Measurements from ENCODE around the gene BID. TPM values are rescaled to one million over a fixed set of nuclear protein-coding genes. Genes with fewer than 3 reads are reported as not detected.

The BID gene
- total and polyA plus RNA-seq, 10 of the 15 experiments (the other 5 are each of a cell fraction or from before 2014, with no cell fraction given): 7.9 to 241 (median 136) TPM

DNA sequence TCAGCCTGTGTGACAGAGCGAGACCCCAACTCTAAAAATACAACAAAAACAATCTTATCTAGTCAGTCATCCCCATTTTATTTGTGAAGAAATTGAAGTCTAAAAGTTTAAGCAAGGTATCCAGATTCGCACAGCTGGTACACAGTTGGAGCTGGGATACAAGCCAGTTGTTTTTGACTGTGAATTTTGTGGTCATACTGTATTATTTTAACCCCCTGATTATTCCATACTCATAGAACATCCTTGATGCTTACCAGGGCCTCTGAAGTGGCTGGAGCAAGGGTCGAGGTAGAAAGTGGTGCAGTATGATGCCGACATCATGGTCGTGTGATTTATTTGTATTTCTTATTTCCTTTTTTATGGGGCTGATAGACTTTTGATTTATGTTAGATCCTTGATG, 50.0 kb downstream of the BID start:
- Histone ChIP-seq H3K9ac (ENCODE audit: control insufficient read depth, insufficient read depth, low read length) (no peak overlapping the region), H3K4me2 (ENCODE audit: control insufficient read depth, insufficient read depth) (no peak overlapping the region), H3K4me3 (no peak overlapping the region), H3K79me2 (ENCODE audit: control insufficient read depth, insufficient read depth, low read length) (no peaks in the 10 kb centered on the region), H3K36me3 (ENCODE audit: control insufficient read depth in 2 of 2, insufficient read depth in 2 of 2, low read length in 1 of 2) (peaks cover 6 to 8% of the 10 kb centered on the region in 2 experiments; a peak in 3 of 4 replicates), H3K27ac (ENCODE audit: control insufficient read depth, insufficient read depth) (no peak overlapping the region), H3K9me3 (replicated peaks; ENCODE audit: control insufficient read depth, insufficient read depth, low read length) (no peaks in the 10 kb centered on the region), H3K27me3 (replicated peaks in 1 of 2; ENCODE audit: control insufficient read depth in 2 of 2, insufficient read depth in 2 of 2, low read length in 1 of 2) (no peaks in the 10 kb centered on the region), H3K4me1 (ENCODE audit: control insufficient read depth, insufficient read depth, low read length) (no peaks in the 10 kb centered on the region), H2AFZ (ENCODE audit: control insufficient read depth, low read depth, low read length) (no peak overlapping the region), H4K20me1 (ENCODE audit: control insufficient read depth, insufficient read depth) (no peaks in the 10 kb centered on the region; the same call in 1 of the 2 replicates)
- 77% methylated on average over 5 of the region's 5 CpGs for WGBS (ENCODE audit: insufficient coverage, insufficient replicate concordance, low lambda C conversion rate, missing lambda C conversion rate)
- intact Hi-C loops (cut with micrococcal nuclease; ENCODE audit: unreplicated experiment): no loop called here
- ATAC-seq (no peak), DNase-seq (ENCODE audit: low read depth, low spot score) (no peak), FAIRE-seq (no peak)
- CTCF ChIA-PET: interaction anchor here (0.6 to 3.0 kb wide), 3 partner anchors 18 to 166 kb away, joined by 3 to 7 read pairs (median 5); no protein-coding TSS in a partner anchor
- in situ Hi-C loops (cut with MboI): no loop called here
- RAD21 ChIA-PET (ENCODE audit: unreplicated experiment): interaction anchor here (1.1 kb wide), 1 partner anchor 301 kb away, joined by 3 read pairs; no protein-coding TSS in a partner anchor
- no TSS peak for BruUV-seq (replicated peaks)
- POLR2A ChIA-PET: interaction anchor here (0.7 kb wide), 1 partner anchor 519 kb away, joined by 3 read pairs; no protein-coding TSS in a partner anchor
- SMC1A ChIA-PET (ENCODE audit: uncharacterized antibody, unreplicated experiment): interaction anchor here (1.0 to 2.1 kb wide), 2 partner anchors 19 to 61 kb away, joined by 3 to 5 read pairs; no protein-coding TSS in a partner anchor
- TF ChIP-seq EED (IDR thresholded peaks at IDR 0.05; ENCODE audit: low read depth) (no peak), HDAC2 (IDR thresholded peaks at IDR 0.05) (no peak), MTA2 (IDR thresholded peaks at IDR 0.05; ENCODE audit: low read depth) (no peak), CEBPZ (IDR thresholded peaks at IDR 0.05; ENCODE audit: low read depth, low read length) (no peak), NR2C2 (IDR thresholded peaks at IDR 0.05; ENCODE audit: borderline replicate concordance, control insufficient read depth, insufficient read length, low read depth) (no peak), FOS (IDR thresholded peaks at IDR 0.05; ENCODE audit: borderline replicate concordance, extremely low read depth, insufficient read length) (no peak), NKRF (conservative IDR thresholded peaks at IDR 0.05) (no peak), RELB (IDR thresholded peaks at IDR 0.05; ENCODE audit: low read depth) (no peak), DPF2 (IDR thresholded peaks at IDR 0.05) (no peak), TARDBP (IDR thresholded peaks at IDR 0.05; ENCODE audit: borderline replicate concordance) (no peak), TCF12 (IDR thresholded peaks at IDR 0.05; ENCODE audit: low read depth, low read length) (no peak)
- TF ChIP-seq, protein P1, sequence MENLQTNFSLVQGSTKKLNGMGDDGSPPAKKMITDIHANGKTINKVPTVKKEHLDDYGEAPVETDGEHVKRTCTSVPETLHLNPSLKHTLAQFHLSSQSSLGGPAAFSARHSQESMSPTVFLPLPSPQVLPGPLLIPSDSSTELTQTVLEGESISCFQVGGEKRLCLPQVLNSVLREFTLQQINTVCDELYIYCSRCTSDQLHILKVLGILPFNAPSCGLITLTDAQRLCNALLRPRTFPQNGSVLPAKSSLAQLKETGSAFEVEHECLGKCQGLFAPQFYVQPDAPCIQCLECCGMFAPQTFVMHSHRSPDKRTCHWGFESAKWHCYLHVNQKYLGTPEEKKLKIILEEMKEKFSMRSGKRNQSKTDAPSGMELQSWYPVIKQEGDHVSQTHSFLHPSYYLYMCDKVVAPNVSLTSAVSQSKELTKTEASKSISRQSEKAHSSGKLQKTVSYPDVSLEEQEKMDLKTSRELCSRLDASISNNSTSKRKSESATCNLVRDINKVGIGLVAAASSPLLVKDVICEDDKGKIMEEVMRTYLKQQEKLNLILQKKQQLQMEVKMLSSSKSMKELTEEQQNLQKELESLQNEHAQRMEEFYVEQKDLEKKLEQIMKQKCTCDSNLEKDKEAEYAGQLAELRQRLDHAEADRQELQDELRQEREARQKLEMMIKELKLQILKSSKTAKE (IDR thresholded peaks at IDR 0.05; ENCODE audit: low read depth, poor library complexity, severe bottlenecking): no peak
- TF ChIP-seq, protein P2, sequence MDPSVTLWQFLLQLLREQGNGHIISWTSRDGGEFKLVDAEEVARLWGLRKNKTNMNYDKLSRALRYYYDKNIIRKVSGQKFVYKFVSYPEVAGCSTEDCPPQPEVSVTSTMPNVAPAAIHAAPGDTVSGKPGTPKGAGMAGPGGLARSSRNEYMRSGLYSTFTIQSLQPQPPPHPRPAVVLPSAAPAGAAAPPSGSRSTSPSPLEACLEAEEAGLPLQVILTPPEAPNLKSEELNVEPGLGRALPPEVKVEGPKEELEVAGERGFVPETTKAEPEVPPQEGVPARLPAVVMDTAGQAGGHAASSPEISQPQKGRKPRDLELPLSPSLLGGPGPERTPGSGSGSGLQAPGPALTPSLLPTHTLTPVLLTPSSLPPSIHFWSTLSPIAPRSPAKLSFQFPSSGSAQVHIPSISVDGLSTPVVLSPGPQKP (IDR thresholded peaks at IDR 0.05; ENCODE audit: low read depth, low read length): no peak

Data from GM12878 (cell line).